Kidney (tissue), 14 donors: ENCODE results near the gene APP. TPM values are rescaled to one million over a fixed set of nuclear protein-coding genes. Genes with fewer than 3 reads are reported as not detected.

Experiments used
- DNase-seq, 5 donors: peaks; one replicate each; pipeline ENCODE4 v3.0.0-alpha.2; 2013 to 2020
- FAIRE-seq: peaks from 2 replicates; lab custom pipeline; 2012; peaks lifted over from hg19 to GRCh38; lab: Jason Lieb, UNC
- H3K27ac ChIP-seq, 2 donors: one replicate each; pipeline ENCODE4 v1.7.0; 2013; ENCODE audit warnings: low read depth in 2 of 2, low read length in 2 of 2, inconsistent platforms in 1 of 2
- H3K27me3 ChIP-seq: one replicate; pipeline ENCODE4 v1.7.1; 2013; ENCODE audit warnings: low read length, inconsistent platforms; ENCODE audit not compliant: control insufficient read depth, insufficient read depth
- H3K36me3 ChIP-seq, 3 donors: one replicate each; pipeline versions ENCODE4 v1.7.0 to v1.7.1; 2013; ENCODE audit warnings: low read length in 3 of 3, control low read depth in 1 of 3, inconsistent platforms in 1 of 3; ENCODE audit not compliant: insufficient read depth in 3 of 3, control insufficient read depth in 2 of 3
- H3K4me1 ChIP-seq, 3 donors: one replicate each; pipeline versions ENCODE4 v1.7.0 to v1.7.1; 2013; ENCODE audit warnings: low read length in 3 of 3, inconsistent platforms in 1 of 3, low read depth in 1 of 3; ENCODE audit not compliant: control insufficient read depth in 2 of 3, insufficient read depth in 2 of 3
- H3K4me3 ChIP-seq, 3 donors: one replicate each; pipeline versions ENCODE4 v1.7.0 to v1.8.1; 2013; ENCODE audit warnings: low read length in 3 of 3, control low read depth in 1 of 3, inconsistent platforms in 1 of 3
- H3K9ac ChIP-seq, 3 donors: one replicate each; pipeline versions ENCODE4 v1.7.0 to v1.7.1; 2013; ENCODE audit warnings: low read length in 3 of 3, control low read depth in 1 of 3, inconsistent platforms in 1 of 3
- H3K9me3 ChIP-seq, 3 donors: one replicate each; pipeline versions ENCODE4 v1.7.0 to v1.7.1; 2013; ENCODE audit warnings: low read length in 3 of 3, control low read depth in 1 of 3, inconsistent platforms in 1 of 3; ENCODE audit not compliant: control insufficient read depth in 2 of 3, insufficient read depth in 1 of 3
- CTCF ChIP-seq: IDR thresholded peaks from 3 replicates; pipeline ENCODE4 v1.5.1; 2012; ENCODE audit warnings: mild to moderate bottlenecking, moderate library complexity, borderline replicate concordance; ENCODE audit not compliant: insufficient read depth; ENCODE audit errors: extremely low read depth
- intact Hi-C: fragments of 100-400 bp; cut with DNase I; formaldehyde crosslinking; loops from one replicate; pipeline ENCODE4 v1.11.1; 2022
- polyA plus RNA-seq: library from polyadenylated mRNA; stranded (reverse); fragments of 350-450 nt; fragmentation: Illumina TruSeq; extraction: RNeasy Lipid Tissue Mini Kit (QIAGEN cat#74804); gene quantifications from one replicate; pipeline ENCODE4 v1.2.3, GENCODE V29; 2014; ENCODE audit warnings: low read depth, low replicate concordance; ENCODE audit not compliant: insufficient read depth
- total RNA-seq: library from RNA; stranded (reverse); fragmentation: NEBNext Ultra II Directional; extraction: Animal tissue kit (Norgen Biotek cat#: 25700); gene quantifications from one replicate; pipeline ENCODE4 v1.2.1, GENCODE V29; 2021
- donor health status: control.
- donor health status: control.
- donor health status: control.
- donor health status: control.
- donor health status: control.
- donor health status: DM: yes; HTN: yes; CAD: no.
- donor health status: Normal renal cell carcinoma (clear cell type).

APP gene
- total and polyA plus RNA-seq, 2 donors from 2014 or later, result 472 to 1,303 TPM

DNA sequence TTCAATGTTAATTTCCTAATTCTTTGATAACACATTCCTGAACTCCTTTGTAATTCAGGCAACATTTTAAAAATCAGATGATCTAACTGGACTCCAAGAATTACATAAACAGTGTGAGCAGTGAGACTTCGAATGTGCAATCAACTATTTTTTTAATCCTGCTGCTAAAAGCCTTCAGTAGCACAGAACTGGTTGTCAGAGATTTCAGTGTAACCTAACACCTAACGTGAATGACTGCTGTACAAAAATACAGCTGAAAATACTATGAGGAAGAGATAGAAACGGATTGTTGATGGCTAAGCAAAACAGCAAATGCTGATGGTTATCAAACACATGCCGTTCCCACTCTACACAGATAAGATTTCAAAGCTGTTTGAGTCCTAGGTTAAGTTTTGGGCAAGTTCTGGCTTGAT, 46.1 kb downstream of the APP start:
- Histone ChIP-seq H3K4me1 (peaks cover 9 to 36% (median 16%) of the 10 kb centered on the region in 3 donors), H3K27ac (peak overlapping the region; percentile 11 to 22), H3K27me3 (no peaks in the 10 kb centered on the region), H3K9ac (no peak overlapping the region), H3K9me3 (no peaks in the 10 kb centered on the region), H3K4me3 (no peak overlapping the region), H3K36me3 (no peaks in the 10 kb centered on the region)
- TF ChIP-seq CTCF, result no peak
- DNase-seq, result peak in 2 of 5 donors; percentile 51
- no peak for FAIRE-seq
- intact Hi-C loops, result no loop called here

DNA sequence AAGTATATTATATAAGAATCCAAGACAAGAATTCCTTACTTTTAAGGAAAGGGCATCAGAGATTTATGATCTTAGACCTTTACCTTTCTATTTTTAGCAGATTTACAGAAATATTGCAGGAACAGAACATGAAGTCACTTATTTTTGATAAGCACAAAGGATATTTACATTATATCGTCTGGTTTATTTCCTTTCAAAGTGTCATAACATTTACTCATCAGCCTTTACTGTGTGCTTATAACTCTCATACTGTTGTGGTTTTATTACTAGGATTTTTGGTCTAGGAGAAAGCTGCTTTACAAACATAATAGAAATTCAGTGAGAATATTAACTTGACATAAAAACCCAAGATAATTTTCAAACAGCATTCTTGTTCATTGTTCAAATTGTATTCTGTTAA, 47.6 kb downstream of the APP start:
- H3K36me3 ChIP-seq, result no peaks in the 10 kb centered on the region
- no peak for TF ChIP-seq CTCF
- intact Hi-C loops, result no loop called here
- H3K9me3 ChIP-seq, result no peaks in the 10 kb centered on the region
- no peak for DNase-seq
- no peak overlapping the region for H3K9ac ChIP-seq
- no peak overlapping the region for H3K27ac ChIP-seq
- peaks cover 9 to 33% (median 16%) of the 10 kb centered on the region in 3 donors for H3K4me1 ChIP-seq
- no peak for FAIRE-seq
- H3K4me3 ChIP-seq, result no peak overlapping the region
- H3K27me3 ChIP-seq, result no peaks in the 10 kb centered on the region

GRCh38 chr21:26120828-26121227, 49.7 kb downstream of the APP start:
- Histone ChIP-seq H3K36me3 (no peaks in the 10 kb centered on the region), H3K27ac (no peak overlapping the region), H3K9me3 (no peaks in the 10 kb centered on the region), H3K9ac (no peak overlapping the region), H3K4me3 (no peak overlapping the region), H3K4me1 (peaks cover 9 to 33% (median 14%) of the 10 kb centered on the region in 3 donors), H3K27me3 (no peaks in the 10 kb centered on the region)
- intact Hi-C loops, result no loop called here
- DNase-seq (no peak), FAIRE-seq (no peak)
- no peak for TF ChIP-seq CTCF

DNA sequence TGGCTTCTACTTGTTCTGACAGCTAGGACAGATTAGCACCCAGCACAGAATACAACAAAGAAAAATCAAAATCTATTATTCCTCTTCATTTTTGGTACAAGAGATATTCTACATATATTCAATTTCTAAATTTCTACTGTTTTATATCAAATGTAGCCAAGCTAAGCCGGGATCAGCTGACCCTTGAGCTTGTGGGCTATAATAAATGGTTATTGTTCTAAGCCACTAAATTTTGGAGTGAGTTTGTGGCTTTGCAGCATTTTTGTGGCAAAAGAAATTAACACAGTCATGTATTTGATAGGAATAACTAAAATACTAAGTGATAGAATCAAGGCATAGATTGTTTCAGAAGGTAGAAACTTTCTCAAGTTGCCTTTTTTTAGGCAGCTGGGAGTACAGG, 50.7 kb downstream of the APP start:
- DNase-seq (no peak), FAIRE-seq (no peak)
- H3K36me3 ChIP-seq, result no peaks in the 10 kb centered on the region
- H3K9ac ChIP-seq, result no peak overlapping the region
- H3K27ac ChIP-seq, result no peak overlapping the region
- H3K27me3 ChIP-seq, result no peaks in the 10 kb centered on the region
- no peaks in the 10 kb centered on the region for H3K9me3 ChIP-seq
- TF ChIP-seq CTCF, result no peak
- H3K4me3 ChIP-seq, result no peak overlapping the region
- intact Hi-C loops, result no loop called here
- H3K4me1 ChIP-seq, result peaks cover 5 to 33% (median 11%) of the 10 kb centered on the region in 3 donors
